HG02840 (cell line): ENCODE results near the gene FLOT2.
"Not testable (repeated sequence)": the region's sequence is repeated elsewhere in the genome, so short reads cannot be mapped to it uniquely, and the experiment has no call there.

Experiments used
- ATAC-seq: cut with Tn5 transposase; IDR thresholded peaks from one replicate; pipeline ENCODE4 v1.9.1; 2021; ENCODE audit warnings: mild to moderate bottlenecking, moderate library complexity, moderate number of reproducible peaks; ENCODE audit not compliant: unreplicated experiment, low FRiP score

FLOT2 gene

GRCh38 chr17:28897769-28898526, 415 bp upstream of the FLOT2 start:
- ATAC-seq, result no peak

- no peak for ATAC-seq
Observed at GRCh38 chr17:28896491-28896883, 1.0 kb downstream of the FLOT2 start.

- ATAC-seq, result no peak
Observed at GRCh38 chr17:28895794-28896447, 1.6 kb downstream of the FLOT2 start.

GRCh38 chr17:28893248-28894183, 4.0 kb downstream of the FLOT2 start:
- ATAC-seq, result not testable (repeated sequence)

- no peak for ATAC-seq
Observed at GRCh38 chr17:28892024-28892423, 5.5 kb downstream of the FLOT2 start.

GRCh38 chr17:28891201-28891600, 6.3 kb downstream of the FLOT2 start:
- no peak for ATAC-seq

- no peak for ATAC-seq
Observed at GRCh38 chr17:28889996-28890395, 7.5 kb downstream of the FLOT2 start.

- ATAC-seq, result no peak
Observed at GRCh38 chr17:28888832-28889231, 8.7 kb downstream of the FLOT2 start.

GRCh38 chr17:28887871-28888471, 9.6 kb downstream of the FLOT2 start:
- no peak for ATAC-seq

- ATAC-seq, result no peak
Observed at GRCh38 chr17:28885951-28886350, 11.6 kb downstream of the FLOT2 start.

- ATAC-seq, result no peak
Observed at GRCh38 chr17:28885363-28885762, 12.2 kb downstream of the FLOT2 start.

GRCh38 chr17:28883967-28884702, 13.4 kb downstream of the FLOT2 start:
- no peak for ATAC-seq

GRCh38 chr17:28882154-28882895, 15.2 kb downstream of the FLOT2 start:
- ATAC-seq, result no peak

- ATAC-seq, result no peak
Observed at GRCh38 chr17:28881533-28882056, 15.9 kb downstream of the FLOT2 start.

GRCh38 chr17:28880572-28880945, 17.0 kb downstream of the FLOT2 start:
- ATAC-seq, result no peak

- no peak for ATAC-seq
Observed at GRCh38 chr17:28879886-28880571, 17.5 kb downstream of the FLOT2 start.

GRCh38 chr17:28878981-28879380, 18.6 kb downstream of the FLOT2 start:
- ATAC-seq, result no peak

- ATAC-seq, result no peak
Observed at GRCh38 chr17:28878158-28878910, 19.2 kb downstream of the FLOT2 start.
